ENCODE measurements around the gene ZYX.
A peak's percentile ranks its signal among the peaks of the same experiment; 100 is the strongest.
"Not testable (repeated sequence)": the region's sequence is repeated elsewhere in the genome, so short reads cannot be mapped to it uniquely, and the experiment has no call there.

ZYX gene

DNA sequence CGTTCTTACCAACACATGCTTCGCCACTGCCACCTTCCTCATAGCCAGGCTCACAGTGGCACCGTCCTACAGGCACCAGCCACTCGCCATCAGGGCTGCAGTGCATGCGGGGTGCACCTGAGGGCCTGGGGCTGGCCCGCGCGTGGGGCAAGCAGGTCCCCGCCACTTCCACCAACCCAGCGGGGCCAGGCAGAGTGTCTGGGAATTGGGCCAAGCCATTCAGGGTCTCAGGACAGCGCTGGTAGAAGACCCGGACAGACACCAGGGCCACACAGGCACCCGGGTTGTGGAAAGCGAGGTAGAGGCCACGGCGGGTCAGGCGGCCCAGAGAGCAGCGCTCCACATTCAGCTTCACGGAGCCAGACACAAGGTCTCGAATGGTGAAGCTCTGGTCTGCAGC is 18.5 kb downstream of the ZYX start:
- FAIRE-seq, result no peak

DNA sequence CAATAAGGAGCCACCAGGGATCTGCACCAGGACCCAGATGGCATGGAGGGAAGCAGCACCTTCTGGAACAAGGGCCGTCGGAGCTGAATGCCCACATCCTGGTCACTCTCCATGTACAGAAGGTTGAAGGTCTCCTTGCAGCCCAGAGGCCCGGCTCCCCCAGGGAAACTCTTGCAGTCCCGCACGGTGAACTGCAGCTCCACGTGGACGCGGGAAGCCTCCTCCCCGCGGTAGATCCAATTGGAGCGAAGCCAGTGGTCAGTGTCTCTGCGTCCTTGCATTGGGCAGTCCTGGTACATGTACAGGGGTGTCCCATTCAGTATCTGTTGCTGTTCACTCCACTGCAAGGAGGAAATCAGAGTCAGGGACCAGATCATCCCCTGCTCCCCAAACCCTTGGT is 20.1 kb downstream of the ZYX start:
- no peak for FAIRE-seq

DNA sequence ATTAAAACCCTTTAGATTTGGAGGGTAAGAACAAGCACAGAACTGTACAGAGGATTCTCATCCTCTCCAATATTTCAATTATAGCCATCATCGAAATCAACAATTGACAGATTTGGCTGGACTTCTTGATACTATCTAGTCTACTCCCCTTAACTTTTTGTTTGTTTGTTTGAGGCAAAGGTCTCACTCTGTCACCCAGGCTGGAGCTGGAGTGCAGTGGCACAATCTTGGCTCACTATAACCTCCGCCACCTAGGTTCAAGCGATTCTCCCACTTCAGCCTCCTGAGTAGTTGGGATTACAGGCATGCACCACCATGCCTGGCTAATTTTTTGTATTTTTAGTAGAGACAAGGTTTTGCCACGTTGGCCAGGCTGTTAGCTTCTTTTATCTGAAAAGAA is 21.1 kb downstream of the ZYX start:
- FAIRE-seq, result not testable (repeated sequence)

DNA sequence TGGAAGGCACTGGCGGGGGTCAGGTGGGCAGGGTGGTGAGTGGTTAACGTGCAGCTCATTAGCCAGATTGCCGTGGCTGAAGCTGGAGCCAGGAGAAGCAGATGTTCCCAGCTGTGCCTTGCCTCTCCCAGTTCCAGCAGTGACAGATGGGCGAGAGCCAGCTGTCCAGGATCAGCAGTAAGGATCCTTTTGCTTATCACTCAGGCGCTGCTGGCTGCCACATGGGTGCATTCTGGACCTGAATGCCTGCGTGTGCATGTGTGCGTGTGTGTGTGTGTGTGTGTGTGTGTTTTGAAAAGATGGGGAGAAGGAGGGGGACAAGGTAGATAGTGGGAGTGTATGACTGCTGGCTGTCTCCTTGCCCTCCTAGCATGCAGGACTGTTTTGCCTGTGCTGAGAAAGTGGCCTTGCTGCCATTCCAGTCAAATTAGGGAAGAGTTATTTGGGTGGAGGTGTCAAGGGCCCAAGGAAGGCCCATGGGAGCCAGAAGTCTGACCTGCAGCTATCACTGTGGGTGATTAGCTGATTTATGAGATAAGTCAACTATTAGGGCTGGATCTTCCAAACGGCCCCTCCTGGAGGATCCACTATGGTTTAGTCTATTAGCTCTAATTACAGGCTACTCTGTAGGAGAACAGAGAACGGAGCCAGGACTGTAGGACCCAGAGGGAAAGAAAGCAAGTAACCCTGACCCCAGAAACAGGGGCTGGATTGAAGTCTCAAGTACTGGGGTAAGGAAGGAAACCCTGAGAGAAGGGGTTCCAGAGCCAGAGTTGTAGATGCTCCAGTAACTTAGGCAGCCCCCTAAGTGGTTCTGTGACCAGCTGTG is 24.2 kb downstream of the ZYX start:
- FAIRE-seq, result no peak

DNA sequence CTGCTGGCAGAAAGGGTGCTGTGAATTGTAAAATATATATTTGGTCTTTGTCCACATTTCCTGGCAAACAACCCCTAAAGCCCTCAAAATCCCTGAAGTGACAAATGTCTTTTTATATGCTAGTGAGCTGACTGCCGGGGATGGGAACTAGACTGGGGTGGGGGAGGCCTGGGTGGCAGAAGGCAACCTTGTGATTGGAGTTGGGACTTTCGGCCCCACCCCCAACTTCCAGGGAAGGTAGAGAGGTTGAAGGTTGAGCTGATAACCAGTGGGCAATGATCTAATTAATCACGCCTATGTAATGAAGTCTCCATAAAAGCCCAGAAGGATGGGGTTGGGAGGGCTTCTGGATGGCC is 24.8 kb downstream of the ZYX start:
- FAIRE-seq, result no peak

DNA sequence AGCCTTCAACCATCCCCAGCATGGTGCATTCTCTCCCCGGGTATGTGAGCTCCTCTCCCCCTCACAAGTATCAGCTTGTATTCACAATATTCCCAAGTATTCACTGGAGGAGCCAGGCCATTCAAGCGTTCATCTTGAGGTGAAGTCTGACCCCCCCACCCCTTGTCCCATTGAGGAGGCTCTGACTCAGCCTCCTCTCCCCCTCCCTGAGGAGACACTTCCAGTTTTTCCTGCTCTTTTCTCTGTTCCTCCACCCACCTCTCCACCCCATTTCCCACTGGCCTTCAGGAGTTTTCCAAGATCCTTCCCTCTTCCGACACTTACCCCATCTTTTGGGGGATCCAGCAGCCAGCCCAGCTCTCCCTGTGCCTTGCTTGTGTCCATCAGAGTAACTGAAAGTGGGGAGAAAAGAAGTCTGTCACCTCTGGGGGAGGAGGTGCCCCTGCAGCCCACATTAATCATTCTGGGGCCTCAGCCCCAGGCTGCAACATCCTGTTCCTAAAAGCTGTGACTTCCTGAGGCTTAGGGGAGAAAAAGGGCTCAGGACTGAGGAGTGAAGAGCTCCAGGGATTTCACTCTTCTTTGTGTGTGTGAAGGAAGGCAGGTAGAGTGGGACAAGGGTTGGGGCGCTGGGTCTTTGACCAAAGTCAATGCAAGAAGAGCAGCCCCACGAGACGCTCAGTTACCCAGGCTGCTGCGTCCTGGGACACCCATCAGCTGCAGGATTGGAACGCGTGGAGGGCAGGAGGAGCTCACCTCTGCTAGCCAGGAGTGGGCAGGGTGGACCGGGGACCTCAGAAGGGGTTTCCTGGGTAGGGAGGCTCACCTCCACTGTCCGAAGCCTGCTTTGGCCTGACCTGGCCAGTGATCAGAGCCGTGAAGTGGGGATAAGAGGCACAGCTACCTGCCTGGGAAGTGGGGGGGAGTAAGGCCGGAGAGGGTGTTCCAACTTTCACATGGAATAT is 26.4 kb downstream of the ZYX start:
- no peak for FAIRE-seq

DNA sequence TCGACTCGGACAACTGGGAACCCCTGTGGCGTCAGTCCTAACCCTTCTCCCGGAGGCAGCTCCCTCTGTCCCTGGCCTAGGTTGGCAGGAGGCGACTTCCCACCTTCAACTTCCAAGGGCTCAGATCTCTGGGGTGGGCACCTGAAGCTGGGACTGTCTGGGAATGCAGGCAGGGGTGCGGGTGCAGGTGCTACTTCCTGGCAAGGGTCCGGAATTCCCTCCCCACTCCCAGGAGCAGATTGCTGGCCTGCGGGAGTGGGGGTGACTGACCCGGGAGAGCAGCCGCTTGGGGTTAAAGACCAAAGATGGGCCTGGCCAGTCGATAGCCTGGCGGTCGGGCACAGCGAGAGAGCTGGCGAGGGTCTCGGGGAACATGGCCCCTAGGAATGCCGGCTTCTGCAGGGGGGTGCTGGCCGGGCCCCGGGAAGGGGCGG is 27.1 kb downstream of the ZYX start:
- FAIRE-seq, result no peak

DNA sequence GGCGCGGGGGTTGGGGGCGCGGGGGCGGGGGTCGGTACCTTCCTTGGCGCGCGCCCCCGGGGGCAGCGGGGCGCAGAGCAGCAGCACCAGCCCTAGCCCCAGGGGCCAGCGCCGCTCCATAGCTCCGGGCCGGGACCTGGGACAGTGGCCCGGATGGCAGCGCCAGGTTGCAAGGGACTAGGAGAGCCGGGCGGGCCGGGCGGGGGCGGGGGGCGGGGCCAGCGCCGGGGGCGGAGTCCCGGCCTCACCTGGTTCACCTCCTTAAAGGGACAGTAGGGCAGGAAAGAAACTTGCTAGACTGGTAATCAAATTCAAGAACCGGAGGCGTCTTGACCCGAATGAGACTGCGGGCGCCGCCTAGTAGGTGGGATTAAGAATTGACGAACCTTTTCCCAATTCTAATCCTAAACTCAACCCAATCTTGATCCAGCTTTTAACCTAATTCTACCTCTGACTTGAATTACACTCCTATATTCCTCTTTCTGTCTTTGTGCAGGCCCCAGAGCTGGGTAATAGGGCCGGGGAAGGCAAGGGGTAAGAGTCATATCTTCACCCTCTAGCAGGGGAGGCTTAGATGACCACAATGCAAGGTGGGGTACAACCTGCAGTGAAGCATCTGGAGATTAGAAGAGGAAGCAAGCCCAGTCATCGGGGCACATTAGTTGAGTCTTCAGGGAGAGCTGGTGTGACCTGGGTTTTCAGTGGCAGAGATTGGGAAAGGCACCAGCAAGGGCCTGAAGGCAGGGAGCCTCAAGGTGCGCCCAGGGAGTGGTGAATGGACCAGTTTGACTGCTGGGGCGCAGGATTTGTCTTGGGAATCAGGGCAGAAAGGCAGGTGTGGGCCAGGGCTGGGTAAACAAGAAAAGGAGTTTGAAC is 27.8 kb downstream of the ZYX start, which contains the start of gene EPHA1:
Gene EPHA1, minus strand, starts transcription at position 171 of the 876 bp plus-strand sequence. Its CDS starts 51 bp downstream, at position 120.
- FAIRE-seq, result no peak

DNA sequence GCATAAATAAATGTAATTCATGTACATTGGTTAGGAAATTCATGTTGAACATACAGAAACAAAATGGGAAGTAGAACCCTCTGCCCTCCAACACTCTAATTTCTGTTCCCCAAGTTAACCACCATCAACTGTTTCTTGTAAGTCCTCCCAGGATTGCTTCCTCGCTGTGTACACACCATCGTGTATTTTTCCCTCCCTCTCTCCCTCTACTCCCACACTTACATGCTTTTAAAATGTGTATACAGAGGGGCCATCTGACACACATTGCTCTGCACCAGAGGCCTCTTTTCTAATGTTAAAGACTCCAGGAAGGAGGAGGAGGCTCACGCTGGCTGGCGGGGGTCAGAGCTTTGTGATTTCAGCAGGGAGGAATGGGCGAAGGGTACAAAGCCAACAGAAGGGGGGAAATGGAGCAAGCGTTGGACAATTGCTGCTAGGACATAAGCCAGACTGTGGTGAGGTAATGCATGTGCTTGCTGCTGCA is 29.4 kb downstream of the ZYX start:
- FAIRE-seq, result no peak

DNA sequence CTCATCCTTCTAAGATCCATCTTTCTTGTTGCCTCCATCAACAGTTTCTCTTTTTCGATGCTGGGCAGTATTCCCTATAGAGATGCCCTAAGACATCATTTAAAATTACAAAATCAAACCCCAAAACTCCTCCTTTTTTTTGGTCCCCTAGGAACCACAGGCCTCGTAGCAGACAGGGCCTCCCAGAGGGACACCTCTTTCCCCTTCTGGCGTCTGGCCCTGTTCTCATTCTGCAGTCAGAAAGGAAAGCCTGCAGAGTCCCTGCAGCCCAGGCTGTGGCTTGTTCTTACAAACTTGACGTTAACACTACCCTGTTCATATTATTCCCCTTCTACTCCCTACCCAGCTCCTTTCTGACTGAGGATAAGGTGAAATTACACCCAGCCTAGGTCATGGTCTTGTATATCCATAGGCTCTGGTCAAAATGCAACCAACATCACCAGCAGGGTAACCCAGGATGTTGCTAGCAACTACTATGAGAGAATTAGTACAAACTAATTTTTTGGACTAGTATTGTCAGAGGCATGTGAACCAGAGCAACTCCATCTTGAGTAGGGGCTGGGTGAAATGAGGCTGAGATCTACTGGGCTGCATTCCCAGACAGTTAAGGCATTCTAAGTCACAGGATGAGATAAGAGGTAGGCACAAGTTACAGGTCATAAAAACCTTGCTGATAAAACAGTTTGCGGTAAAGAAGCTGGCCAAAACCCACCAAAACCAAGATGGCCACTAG is 31.0 kb downstream of the ZYX start:
- no peak for FAIRE-seq

DNA sequence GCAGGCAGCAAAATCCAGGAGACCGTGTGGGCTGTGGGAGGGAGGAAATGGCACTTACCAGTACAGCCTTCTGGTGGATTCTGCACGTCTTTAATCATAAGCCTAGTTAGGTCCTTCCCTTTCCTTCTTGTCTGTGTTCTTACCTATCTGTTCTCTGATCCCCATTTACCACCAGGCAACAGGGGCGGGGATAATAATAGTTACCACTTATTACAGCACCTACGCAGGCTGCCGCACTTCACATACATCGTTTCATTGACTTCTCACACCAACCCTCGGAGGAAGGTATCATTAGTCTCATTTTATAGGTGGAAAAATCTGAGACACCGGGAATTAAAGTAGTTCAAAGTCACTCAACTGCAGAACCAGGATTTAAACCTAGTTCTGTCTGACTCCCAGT is 32.0 kb downstream of the ZYX start:
- no peak for FAIRE-seq

DNA sequence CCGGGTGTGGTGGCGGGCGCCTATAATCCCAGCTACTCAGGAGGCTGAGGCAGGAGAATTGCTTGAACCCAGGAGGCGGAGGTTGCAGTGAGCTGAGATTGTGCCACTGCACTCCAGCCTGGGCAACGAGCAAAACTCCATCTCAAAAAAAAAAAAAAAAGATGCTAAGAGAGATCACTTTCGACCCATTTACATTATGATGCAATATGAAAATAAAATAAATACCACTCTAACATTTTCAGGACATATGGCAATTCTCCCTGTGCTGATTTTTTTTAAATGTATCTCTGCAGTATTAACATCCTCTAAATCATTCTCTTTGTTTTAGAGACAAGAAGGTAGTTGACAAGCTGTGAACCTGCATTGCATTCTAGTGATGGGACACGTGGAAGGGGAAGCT is 34.1 kb downstream of the ZYX start:
- not testable (repeated sequence) for FAIRE-seq

DNA sequence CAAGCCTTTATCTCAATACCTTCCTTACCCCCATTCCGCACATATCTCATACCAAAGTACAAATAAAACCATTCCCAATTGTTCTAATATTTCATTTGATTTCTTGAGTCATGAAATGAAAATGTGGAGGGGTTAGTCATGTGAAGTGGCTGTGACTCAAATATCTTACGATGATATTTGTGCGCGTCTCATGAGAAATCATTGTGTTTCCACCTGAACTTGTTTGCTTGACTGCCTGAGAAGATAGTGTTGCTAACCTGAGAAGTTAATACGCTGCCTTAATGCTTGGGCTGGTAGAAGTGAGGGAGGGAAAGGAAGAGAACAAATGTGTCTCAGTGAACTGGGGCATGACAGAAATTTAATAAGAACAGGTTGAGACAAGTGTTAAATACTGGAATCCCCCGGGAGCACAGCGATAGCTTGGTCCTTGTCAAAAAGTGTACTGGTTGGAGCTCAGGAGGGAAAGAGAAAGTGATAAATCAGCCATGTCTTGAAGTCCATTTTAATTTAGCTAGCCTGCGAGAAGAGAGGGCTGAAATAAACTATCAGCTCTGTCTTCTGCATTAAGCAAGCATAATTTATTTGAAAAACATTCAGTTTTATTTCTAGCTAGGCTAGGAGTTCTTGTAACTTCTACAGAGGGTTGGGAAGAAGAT is 34.7 kb downstream of the ZYX start:
- FAIRE-seq, result no peak

DNA sequence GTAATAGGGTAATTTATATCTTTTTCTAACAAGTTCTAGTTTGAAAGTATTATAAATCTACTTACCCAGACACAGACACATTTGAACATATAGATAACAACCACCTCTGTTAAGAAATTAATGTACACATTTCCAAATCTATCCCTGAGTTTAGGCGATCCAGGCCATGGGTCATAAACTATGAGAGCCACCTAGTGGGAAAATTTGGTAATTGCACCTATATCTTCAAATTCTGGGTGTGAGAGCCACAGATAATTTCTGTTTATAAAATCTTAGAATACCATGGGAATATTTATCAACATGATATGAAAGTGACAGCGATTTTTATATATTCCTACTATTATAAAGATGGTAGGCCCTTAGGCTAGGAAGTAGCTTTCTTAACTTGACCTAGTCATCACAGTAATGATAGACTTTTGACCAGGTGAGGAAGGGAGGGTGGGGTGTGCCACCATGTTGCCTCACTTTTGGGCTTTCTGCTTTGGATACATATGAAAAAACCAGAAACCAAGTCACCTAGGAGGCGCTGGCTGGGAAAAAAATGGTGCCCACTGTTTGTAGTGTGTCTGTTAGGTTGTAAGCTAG is 35.5 kb downstream of the ZYX start:
- FAIRE-seq, result peak; percentile 97

DNA sequence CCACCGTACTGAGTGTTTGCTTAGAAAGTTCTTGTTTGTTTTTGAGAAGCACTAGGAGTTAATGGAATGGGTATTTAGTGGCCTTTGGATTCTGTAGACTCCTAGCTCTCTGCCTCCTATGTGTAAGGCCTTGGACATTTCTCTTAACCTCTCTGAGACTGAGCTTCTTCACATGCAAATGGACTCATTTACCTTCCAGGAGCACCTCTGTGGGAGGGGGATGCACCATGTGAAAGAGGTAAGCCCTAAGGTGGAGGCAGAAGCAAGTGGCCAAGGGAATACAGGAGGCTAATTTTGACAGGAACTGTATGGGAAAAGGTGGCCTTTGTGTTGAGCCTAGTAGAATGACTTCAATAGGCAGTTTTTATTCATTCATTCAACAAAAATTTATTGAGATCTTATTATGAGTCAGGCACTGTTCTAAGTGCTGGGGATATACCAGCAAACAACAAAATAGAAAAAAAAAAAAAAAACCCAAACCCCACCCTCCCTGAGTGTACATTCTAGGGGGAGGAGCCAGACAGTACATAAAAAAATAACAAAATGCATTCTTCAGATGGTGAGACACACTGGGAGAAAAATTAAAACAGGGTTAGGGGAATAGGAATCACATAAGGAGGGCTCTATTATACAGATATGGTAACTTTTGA is 36.7 kb downstream of the ZYX start:
- FAIRE-seq, result no peak

DNA sequence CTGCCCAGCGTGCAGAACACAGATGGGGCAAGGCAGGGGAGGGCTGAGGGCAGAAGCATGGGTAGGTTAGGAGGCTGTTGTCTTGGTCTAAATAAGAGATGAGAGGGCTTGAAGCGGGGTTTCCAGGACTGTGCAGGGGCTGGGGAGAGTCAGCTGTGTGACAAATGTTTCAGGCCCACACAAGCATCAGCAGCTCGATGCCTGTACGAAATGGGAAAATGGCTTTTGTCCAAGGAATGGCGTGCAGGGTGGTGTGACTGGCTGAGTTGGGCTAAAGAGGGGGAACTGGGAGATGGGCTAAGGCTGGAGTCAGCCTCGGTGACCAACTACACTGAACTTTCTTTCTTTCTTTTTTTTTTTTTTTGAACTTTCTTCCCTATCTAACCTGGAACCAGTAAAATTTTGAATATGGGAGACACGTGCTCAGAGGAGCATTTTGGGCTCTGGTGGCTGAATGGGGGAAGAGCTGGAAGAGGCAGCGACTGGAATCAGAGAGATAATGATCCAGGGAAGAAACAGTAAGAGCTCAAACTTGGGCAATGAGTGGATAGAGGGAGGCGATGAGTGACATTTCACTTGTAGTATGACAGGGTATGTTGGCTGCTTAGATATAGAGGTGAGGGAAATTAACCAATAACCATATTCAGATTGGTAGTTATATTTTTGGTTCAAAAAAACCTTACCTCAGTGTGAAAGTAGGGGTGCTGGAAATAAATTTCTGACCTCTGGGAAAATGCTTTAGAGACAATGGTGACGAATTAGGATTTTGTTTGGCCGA is 37.7 kb downstream of the ZYX start:
- FAIRE-seq, result no peak

DNA sequence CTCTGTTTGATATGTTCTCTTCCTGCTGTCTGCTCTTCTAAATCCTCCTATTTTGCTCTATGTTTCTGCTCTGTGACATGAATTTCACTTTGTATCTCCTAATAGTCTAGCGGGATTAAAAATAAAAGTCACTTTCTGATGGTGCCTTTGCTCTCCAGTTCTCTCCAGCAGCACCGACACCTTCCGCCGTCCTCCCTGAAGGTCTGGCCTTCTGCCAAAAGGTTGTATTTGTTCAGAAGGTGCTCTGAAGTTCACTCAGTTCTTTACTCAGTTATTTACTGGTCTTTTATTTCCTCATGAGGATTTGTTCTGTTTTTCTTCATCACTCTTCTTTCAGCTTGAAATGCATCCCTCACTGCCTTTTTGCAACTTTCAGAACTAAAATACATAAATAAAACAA is 38.7 kb downstream of the ZYX start:
- FAIRE-seq, result no peak

DNA sequence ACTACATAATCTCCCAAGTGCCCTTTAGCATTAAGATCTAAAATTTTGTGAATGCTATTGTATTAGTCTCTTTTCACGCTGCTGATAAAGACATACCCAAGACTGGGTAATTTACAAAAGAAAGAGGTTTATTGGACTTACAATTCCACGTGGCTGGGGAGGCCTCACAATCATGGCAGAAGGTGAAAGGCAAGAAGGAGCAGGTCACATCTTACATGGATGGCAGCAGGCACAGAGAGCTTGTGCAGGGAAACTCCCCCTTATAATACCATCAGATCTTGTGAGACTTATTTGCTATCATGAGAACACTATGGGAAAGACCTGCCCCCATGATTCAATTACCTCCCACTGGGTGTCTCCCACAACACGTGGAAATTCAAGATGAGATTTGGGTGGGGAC is 39.5 kb downstream of the ZYX start:
- not testable (repeated sequence) for FAIRE-seq

DNA sequence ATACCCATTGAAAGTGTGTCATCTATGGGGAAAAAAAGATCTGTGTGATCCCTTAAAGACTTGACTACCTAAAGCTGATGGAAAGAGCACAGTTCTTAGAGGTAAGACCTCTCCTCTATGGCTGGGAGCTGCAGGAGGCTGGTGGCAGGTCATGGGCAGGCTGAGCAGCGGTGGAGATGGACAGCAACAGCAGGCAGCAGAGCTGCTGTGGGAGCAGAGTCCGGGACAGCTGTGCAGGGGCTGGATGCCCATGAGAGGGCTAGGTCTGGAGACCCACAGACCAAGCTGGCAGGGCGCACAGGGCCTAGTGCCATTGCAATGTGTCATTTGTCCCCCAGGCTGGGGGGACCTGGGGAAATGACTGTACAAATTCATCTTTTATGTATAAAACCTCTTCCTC is 40.9 kb downstream of the ZYX start:
- no peak for FAIRE-seq

DNA sequence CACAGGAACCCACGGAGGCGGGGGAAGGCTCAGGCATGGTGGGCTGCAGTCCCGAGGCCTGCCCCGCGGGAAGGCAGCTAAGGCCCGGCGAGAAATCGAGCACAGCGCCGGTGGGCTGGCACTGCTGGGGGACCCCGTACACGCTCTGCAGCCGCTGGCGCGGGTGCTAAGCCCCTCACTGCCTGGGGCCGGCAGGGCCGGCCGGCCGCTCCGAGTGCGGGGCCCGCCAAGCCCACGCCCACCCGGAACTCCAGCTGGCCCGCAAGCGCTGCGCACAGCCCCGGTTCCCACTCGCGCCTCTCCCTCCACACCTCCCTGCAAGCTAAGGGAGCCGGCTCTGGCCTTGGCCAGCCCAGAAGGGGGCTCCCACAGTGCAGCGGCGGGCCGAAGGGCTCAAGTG is 43.3 kb downstream of the ZYX start:
- FAIRE-seq, result not testable (repeated sequence)

Data from A204.1 (cell line).